HCT116 (cell line): ENCODE measurements around the gene TMEM117. TPM values are rescaled to one million over a fixed set of nuclear protein-coding genes. Genes with fewer than 3 reads are reported as not detected.

Experiments used
- ATAC-seq: fragments of 200-7000 bp; cut with Tn5 transposase; 2 replicates; pipeline ENCODE4 v1.9.1; 2020; ENCODE audit warnings: mild to moderate bottlenecking, moderate library complexity
- BruUV-seq: library from RNA; stranded (reverse); fragments of 400-500 nt; replicated peaks from 2 replicates; lab custom pipeline; 2021; lab: Mats Ljungman, UMichigan
- CTCF ChIA-PET: fragments of 300-600 bp; sonication (Branson Sonifier 250); formaldehyde crosslinking; loops from one replicate; lab custom pipeline; 2021; ENCODE audit warnings: antibody characterized with exemption; lab: Charles Lee
- POLR2A ChIA-PET: fragments of 300-600, 350-600 bp; sonication (Branson Sonifier 250); formaldehyde crosslinking; loops from one replicate; lab custom pipeline; 2021; ENCODE audit warnings: antibody characterized with exemption; lab: Charles Lee
- RAD21 ChIA-PET, 2 experiments: fragments of 300-600 bp; sonication (Branson Sonifier 250); formaldehyde crosslinking; loops; one replicate each; lab custom pipeline; 2023; ENCODE audit warnings: low total read pairs in 2 of 2; ENCODE audit not compliant: uncharacterized antibody in 2 of 2, unreplicated experiment in 2 of 2, low non-redundant PET in 1 of 2; lab: Charles Lee
- DNase-seq: peaks from one replicate; pipeline ENCODE4 v3.0.0-alpha.2; 2010; ENCODE audit warnings: low read depth, low spot score
- H2AFZ ChIP-seq: fragments of 200-600 bp; shearing (Covaris generic), sonication (generic); 2 replicates; pipeline ENCODE4 v1.6.1; 2017; ENCODE audit warnings: low read depth, mixed run types, mixed read lengths, antibody characterized with exemption, low read length; ENCODE audit not compliant: poor library complexity, severe bottlenecking
- H3K27ac ChIP-seq: 2 replicates; pipeline ENCODE4 v1.5.1; 2012; ENCODE audit warnings: low read depth, low read length
- H3K27me3 ChIP-seq: fragments of 200-600 bp; sonication (generic); 2 replicates; pipeline ENCODE4 v1.6.1; 2016; ENCODE audit warnings: mixed run types, low read length, mixed read lengths; ENCODE audit not compliant: insufficient read depth
- H3K36me3 ChIP-seq, 2 experiments: fragments of 200-500 bp in 1 of 2; fragments of 200-600 bp in 1 of 2; sonication (Bioruptor generic) in 1 of 2; sonication (generic) in 1 of 2; 2 replicates each; pipeline versions ENCODE4 v1.5.1 to v1.6.1; 2014 to 2016; ENCODE audit warnings: low read length in 2 of 2, inconsistent platforms in 1 of 2, mixed read lengths in 1 of 2, mixed run types in 1 of 2; ENCODE audit not compliant: insufficient read depth in 2 of 2, control insufficient read depth in 1 of 2
- H3K4me1 ChIP-seq, 2 experiments: fragments of 200-600 bp in 1 of 2; sonication (generic) in 1 of 2; 2 replicates each; pipeline versions ENCODE4 v1.5.1 to v1.6.1; 2012 to 2017; ENCODE audit warnings: low read length in 2 of 2, inconsistent platforms in 1 of 2, mild to moderate bottlenecking in 1 of 2, mixed read lengths in 1 of 2, mixed run types in 1 of 2, moderate library complexity in 1 of 2; ENCODE audit not compliant: insufficient read depth in 2 of 2, control insufficient read depth in 1 of 2
- H3K4me2 ChIP-seq: fragments of 200-600 bp; sonication (generic); 2 replicates; pipeline ENCODE4 v1.6.1; 2017; ENCODE audit warnings: mixed run types, low read length, mixed read lengths
- H3K4me3 ChIP-seq, 2 experiments: fragments of 200-600 bp in 1 of 2; sonication (generic) in 1 of 2; replicated peaks in 1 of 2; 2 replicates each; pipeline ENCODE4 v1.5.1; 2011 to 2016; ENCODE audit warnings: low read length in 2 of 2, control low read depth in 1 of 2, low read depth in 1 of 2, mild to moderate bottlenecking in 1 of 2, mixed read lengths in 1 of 2, mixed run types in 1 of 2
- H3K79me2 ChIP-seq: fragments of 200-600 bp; sonication (generic); 2 replicates; pipeline ENCODE4 v1.6.1; 2017; ENCODE audit warnings: mild to moderate bottlenecking, mixed run types, low read length, moderate library complexity, mixed read lengths; ENCODE audit not compliant: insufficient read depth
- H3K9ac ChIP-seq: fragments of 200-600 bp; sonication (generic); 2 replicates; pipeline ENCODE4 v1.6.1; 2016; ENCODE audit warnings: low read length, mixed read lengths
- H3K9me2 ChIP-seq: fragments of 200-600 bp; sonication (generic), shearing (Covaris generic); 2 replicates; pipeline ENCODE4 v1.6.1; 2017; ENCODE audit warnings: mixed run types, mild to moderate bottlenecking, moderate library complexity; ENCODE audit not compliant: insufficient read depth
- H3K9me3 ChIP-seq, 2 experiments: fragments of 200-500 bp in 1 of 2; fragments of 200-600 bp in 1 of 2; sonication (Bioruptor generic) in 1 of 2; sonication (generic) in 1 of 2; 2 replicates each; pipeline ENCODE4 v1.6.1; 2014 to 2017; ENCODE audit warnings: low read length in 2 of 2, mixed read lengths in 2 of 2, inconsistent platforms in 1 of 2, low read depth in 1 of 2, mild to moderate bottlenecking in 1 of 2, mixed run types in 1 of 2, moderate library complexity in 1 of 2; ENCODE audit not compliant: control insufficient read depth in 1 of 2, insufficient read depth in 1 of 2
- H4K20me1 ChIP-seq: fragments of 200-600 bp; sonication (generic), shearing (Covaris generic); 2 replicates; pipeline ENCODE4 v1.6.1; 2017; ENCODE audit warnings: mixed run types, mild to moderate bottlenecking, moderate library complexity; ENCODE audit not compliant: insufficient read depth
- CBX3 ChIP-seq: IDR thresholded peaks from 2 replicates; pipeline ENCODE4 v1.6.1; 2012; ENCODE audit warnings: low read depth
- CEBPB ChIP-seq: IDR thresholded peaks from 2 replicates; pipeline ENCODE4 v1.6.1; 2012; ENCODE audit warnings: low read depth
- EZH2phosphoT487 ChIP-seq: fragments of 200-600 bp; IDR thresholded peaks from 2 replicates; pipeline ENCODE4 v1.6.1; 2018; ENCODE audit warnings: antibody characterized with exemption, borderline replicate concordance
- FOSL1 ChIP-seq: IDR thresholded peaks from 2 replicates; pipeline ENCODE4 v1.6.1; 2012; ENCODE audit warnings: low read depth
- POLR2A ChIP-seq: IDR thresholded peaks from 2 replicates; pipeline ENCODE4 v1.7.0; 2011; ENCODE audit warnings: borderline replicate concordance; ENCODE audit not compliant: insufficient read depth, insufficient read length; ENCODE audit errors: extremely low read depth
- POLR2AphosphoS5 ChIP-seq: IDR thresholded peaks from 2 replicates; pipeline ENCODE4 v1.6.1; 2011; ENCODE audit warnings: mild to moderate bottlenecking, low read depth, low read length, moderate library complexity
- SIN3A ChIP-seq: IDR thresholded peaks from 2 replicates; pipeline ENCODE4 v1.6.1; 2012; ENCODE audit warnings: low read depth
- SP1 ChIP-seq: IDR thresholded peaks from 2 replicates; pipeline ENCODE4 v1.6.1; 2012; ENCODE audit warnings: low read depth
- TCF7L2 ChIP-seq: IDR thresholded peaks from 2 replicates; pipeline ENCODE4 v1.7.0; 2011; ENCODE audit warnings: borderline replicate concordance, inconsistent platforms; ENCODE audit not compliant: insufficient read depth, insufficient read length; ENCODE audit errors: extremely low read depth
- YY1 ChIP-seq: IDR thresholded peaks from 2 replicates; pipeline ENCODE4 v1.6.1; 2011; ENCODE audit warnings: low read length, low read depth, moderate library complexity, mild to moderate bottlenecking; ENCODE audit not compliant: insufficient replicate concordance; ENCODE audit errors: extremely low read depth
- ZFX ChIP-seq: fragments of 450-650 bp; IDR thresholded peaks from 2 replicates; pipeline ENCODE4 v1.6.1; 2017
- ZNF274 ChIP-seq: fragments of 200-500 bp; sonication (Bioruptor generic); IDR thresholded peaks from 2 replicates; pipeline ENCODE4 v1.6.1; 2014; ENCODE audit warnings: mild to moderate bottlenecking, low read depth, low read length, inconsistent platforms
- intact Hi-C: fragments of 100-400 bp; cut with micrococcal nuclease; formaldehyde crosslinking; loops from 2 replicates; pipeline ENCODE4 v1.10.0; 2022
- total RNA-seq: library from RNA; stranded (reverse); gene quantifications from one replicate; pipeline ENCODE4 v1.2.1, GENCODE V29; 2021; ENCODE audit not compliant: unreplicated experiment
- TF ChIP-seq, protein P1 (sequence below): IDR thresholded peaks from 2 replicates; pipeline ENCODE4 v1.6.1; 2012; ENCODE audit warnings: low read depth
- TF ChIP-seq, protein P2 (sequence below), 3 experiments: fragments of 200-600 bp in 1 of 3; sonication (generic) in 1 of 3; IDR thresholded peaks in 2 of 3; conservative IDR thresholded peaks in 1 of 3; 2 replicates each; pipeline ENCODE4 v1.5.1; 2012 to 2017; ENCODE audit warnings: low read depth in 2 of 3, low read length in 2 of 3, antibody characterized with exemption in 1 of 3, borderline replicate concordance in 1 of 3, control low read depth in 1 of 3, mild to moderate bottlenecking in 1 of 3, mixed read lengths in 1 of 3, mixed run types in 1 of 3, moderate library complexity in 1 of 3; ENCODE audit not compliant: insufficient read depth in 1 of 3
- TF ChIP-seq, protein P3 (sequence below): IDR thresholded peaks from 2 replicates; pipeline ENCODE4 v1.6.1; 2011; ENCODE audit warnings: mild to moderate bottlenecking, low read length, moderate library complexity; ENCODE audit not compliant: insufficient replicate concordance; ENCODE audit errors: extremely low read depth
- TF ChIP-seq, protein P4 (sequence below): IDR thresholded peaks from 2 replicates; pipeline ENCODE4 v1.6.1; 2012

Gene TMEM117
- total RNA-seq, 1 experiment from 2014 or later = 3.6 TPM

DNA sequence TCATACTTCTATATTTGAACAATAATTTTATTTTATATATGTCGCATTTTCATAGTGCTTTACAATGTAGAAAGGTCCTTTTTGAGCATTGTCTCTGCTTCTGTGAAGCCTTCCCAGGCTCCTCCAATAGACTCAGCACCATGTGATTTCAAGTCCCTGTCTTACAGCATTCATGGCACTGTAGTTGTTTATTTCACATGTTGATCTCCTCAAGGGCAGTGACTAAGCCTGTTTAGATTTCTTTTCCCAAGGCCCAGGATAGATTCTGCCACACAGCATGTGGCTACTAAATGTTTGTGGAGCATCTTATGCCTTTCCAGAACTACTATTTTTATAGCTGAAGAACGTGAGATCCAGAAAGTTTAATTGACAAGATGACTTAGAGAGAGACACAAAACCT lies 391.7 kb downstream of the TMEM117 start:
- H3K4me3 ChIP-seq = no peak overlapping the region
- no peak overlapping the region for H2AFZ ChIP-seq
- intact Hi-C loops = no loop called here
- H3K9ac ChIP-seq = no peak overlapping the region
- no peak overlapping the region for H3K4me2 ChIP-seq
- ATAC-seq = no peak
- CTCF ChIA-PET = no interaction called here
- H3K27ac ChIP-seq = no peak overlapping the region
- H3K9me2 ChIP-seq = no peaks in the 10 kb centered on the region
- H3K4me1 ChIP-seq = no peaks in the 10 kb centered on the region
- no peaks in the 10 kb centered on the region for H3K9me3 ChIP-seq
- RAD21 ChIA-PET = no interaction called here
- no peaks in the 10 kb centered on the region for H3K79me2 ChIP-seq
- no TSS peak for BruUV-seq
- TF ChIP-seq SIN3A (no peak), EZH2phosphoT487 (no peak), CBX3 (no peak), TCF7L2 (no peak), YY1 (no peak), SP1 (no peak), FOSL1 (no peak), ZFX (no peak), ZNF274 (no peak), POLR2A (no peak), CEBPB (no peak), POLR2AphosphoS5 (no peak)
- TF ChIP-seq, protein P1, sequence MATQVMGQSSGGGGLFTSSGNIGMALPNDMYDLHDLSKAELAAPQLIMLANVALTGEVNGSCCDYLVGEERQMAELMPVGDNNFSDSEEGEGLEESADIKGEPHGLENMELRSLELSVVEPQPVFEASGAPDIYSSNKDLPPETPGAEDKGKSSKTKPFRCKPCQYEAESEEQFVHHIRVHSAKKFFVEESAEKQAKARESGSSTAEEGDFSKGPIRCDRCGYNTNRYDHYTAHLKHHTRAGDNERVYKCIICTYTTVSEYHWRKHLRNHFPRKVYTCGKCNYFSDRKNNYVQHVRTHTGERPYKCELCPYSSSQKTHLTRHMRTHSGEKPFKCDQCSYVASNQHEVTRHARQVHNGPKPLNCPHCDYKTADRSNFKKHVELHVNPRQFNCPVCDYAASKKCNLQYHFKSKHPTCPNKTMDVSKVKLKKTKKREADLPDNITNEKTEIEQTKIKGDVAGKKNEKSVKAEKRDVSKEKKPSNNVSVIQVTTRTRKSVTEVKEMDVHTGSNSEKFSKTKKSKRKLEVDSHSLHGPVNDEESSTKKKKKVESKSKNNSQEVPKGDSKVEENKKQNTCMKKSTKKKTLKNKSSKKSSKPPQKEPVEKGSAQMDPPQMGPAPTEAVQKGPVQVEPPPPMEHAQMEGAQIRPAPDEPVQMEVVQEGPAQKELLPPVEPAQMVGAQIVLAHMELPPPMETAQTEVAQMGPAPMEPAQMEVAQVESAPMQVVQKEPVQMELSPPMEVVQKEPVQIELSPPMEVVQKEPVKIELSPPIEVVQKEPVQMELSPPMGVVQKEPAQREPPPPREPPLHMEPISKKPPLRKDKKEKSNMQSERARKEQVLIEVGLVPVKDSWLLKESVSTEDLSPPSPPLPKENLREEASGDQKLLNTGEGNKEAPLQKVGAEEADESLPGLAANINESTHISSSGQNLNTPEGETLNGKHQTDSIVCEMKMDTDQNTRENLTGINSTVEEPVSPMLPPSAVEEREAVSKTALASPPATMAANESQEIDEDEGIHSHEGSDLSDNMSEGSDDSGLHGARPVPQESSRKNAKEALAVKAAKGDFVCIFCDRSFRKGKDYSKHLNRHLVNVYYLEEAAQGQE = no peak
- TF ChIP-seq, protein P2, sequence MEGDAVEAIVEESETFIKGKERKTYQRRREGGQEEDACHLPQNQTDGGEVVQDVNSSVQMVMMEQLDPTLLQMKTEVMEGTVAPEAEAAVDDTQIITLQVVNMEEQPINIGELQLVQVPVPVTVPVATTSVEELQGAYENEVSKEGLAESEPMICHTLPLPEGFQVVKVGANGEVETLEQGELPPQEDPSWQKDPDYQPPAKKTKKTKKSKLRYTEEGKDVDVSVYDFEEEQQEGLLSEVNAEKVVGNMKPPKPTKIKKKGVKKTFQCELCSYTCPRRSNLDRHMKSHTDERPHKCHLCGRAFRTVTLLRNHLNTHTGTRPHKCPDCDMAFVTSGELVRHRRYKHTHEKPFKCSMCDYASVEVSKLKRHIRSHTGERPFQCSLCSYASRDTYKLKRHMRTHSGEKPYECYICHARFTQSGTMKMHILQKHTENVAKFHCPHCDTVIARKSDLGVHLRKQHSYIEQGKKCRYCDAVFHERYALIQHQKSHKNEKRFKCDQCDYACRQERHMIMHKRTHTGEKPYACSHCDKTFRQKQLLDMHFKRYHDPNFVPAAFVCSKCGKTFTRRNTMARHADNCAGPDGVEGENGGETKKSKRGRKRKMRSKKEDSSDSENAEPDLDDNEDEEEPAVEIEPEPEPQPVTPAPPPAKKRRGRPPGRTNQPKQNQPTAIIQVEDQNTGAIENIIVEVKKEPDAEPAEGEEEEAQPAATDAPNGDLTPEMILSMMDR (IDR thresholded peaks at IDR 0.05 in 2 of 3, conservative IDR thresholded peaks at IDR 0.05 in 1 of 3; ENCODE audit: borderline replicate concordance in 1 of 3, insufficient read depth in 1 of 3, low read depth in 2 of 3, low read length in 2 of 3) = no peak
- TF ChIP-seq, protein P3, sequence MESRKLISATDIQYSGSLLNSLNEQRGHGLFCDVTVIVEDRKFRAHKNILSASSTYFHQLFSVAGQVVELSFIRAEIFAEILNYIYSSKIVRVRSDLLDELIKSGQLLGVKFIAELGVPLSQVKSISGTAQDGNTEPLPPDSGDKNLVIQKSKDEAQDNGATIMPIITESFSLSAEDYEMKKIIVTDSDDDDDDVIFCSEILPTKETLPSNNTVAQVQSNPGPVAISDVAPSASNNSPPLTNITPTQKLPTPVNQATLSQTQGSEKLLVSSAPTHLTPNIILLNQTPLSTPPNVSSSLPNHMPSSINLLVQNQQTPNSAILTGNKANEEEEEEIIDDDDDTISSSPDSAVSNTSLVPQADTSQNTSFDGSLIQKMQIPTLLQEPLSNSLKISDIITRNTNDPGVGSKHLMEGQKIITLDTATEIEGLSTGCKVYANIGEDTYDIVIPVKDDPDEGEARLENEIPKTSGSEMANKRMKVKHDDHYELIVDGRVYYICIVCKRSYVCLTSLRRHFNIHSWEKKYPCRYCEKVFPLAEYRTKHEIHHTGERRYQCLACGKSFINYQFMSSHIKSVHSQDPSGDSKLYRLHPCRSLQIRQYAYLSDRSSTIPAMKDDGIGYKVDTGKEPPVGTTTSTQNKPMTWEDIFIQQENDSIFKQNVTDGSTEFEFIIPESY = no peak
- TF ChIP-seq, protein P4, sequence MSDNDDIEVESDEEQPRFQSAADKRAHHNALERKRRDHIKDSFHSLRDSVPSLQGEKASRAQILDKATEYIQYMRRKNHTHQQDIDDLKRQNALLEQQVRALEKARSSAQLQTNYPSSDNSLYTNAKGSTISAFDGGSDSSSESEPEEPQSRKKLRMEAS = no peak
- POLR2A ChIA-PET = no interaction called here
- DNase-seq = no peak
- H3K36me3 ChIP-seq = no peaks in the 10 kb centered on the region
- no peaks in the 10 kb centered on the region for H3K27me3 ChIP-seq
- no peaks in the 10 kb centered on the region for H4K20me1 ChIP-seq
